ENCODE results near the gene PCARE.
A peak's percentile ranks its signal among the peaks of the same experiment; 100 is the strongest.

Gene PCARE

DNA sequence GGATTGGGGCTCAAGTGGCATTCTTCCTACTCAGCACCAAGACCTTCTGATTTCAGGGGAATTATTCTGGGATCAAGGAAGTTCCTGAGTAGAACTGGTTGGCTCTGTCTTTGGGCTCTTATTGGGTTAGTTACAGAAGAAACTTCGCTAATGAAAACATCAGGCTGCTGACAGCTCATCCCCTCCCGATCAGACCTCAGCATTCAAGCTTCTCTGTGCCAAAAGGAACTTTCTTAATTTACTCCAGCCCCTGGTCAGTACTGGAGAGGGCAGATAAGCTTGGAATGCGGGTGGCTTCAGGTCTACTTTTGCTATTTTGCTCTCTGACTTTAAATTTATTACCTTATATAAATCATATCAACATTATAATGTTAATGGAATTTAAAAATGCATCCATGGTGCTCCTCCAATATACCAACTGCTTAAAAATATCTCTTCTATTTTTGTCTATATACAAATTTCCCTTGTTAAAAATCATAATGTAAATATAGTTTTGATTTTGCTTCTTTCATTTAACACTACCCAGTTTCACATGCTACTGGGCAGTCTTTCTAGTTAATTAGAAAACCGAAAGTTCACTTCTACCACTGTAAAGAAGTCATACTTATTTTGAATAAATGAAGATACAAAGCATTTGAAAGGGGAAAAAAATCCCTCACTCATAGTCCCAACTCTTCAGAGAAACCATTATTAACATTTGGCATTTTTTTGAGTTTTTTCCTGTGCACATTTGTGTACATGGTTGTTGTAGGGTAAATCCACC, 34.4 kb downstream of the PCARE start:
- no peak for DNase-seq (ENCODE audit: low read depth in 1 of 2, low spot score in 1 of 2)

DNA sequence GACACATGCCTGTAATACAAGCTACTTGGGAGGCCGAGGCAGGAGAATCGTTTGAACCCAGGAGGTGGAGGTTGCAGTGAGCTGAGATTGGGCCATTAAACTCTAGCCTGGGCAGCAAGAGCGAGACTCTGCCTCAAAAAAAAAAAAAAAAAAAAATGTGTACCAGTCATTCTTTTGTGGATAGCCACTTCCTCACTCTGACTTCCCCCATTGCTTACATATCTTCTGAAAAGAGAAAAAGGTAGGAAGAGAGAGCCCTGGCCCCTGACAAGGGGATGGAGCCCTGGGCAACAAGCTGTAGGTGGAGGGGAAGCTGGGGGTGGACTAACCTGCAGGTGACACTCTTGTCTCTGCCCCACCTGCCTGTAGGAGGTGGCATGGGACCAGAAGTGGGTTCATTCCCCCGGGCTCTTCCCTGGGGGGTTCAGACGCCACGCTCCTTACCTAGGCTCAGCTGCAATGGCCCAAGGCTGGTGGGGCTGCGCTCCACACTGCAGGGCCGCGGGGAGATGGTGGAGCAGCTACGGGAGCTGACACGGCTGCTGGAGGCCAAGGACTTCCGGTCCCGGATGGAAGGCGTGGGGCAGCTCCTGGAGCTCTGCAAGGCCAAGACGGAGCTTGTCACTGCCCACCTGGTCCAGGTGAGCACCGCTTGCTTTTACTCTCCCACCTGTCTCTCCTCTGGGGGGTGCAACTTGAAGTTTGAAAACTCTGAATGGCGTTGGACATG, 39.1 kb downstream of the PCARE start:
- no peak for DNase-seq (ENCODE audit: low read depth in 1 of 2, low spot score in 1 of 2)

GRCh38 chr2:29033656-29034055, 40.7 kb downstream of the PCARE start:
- DNase-seq (ENCODE audit: low read depth in 1 of 2, low spot score in 1 of 2): no peak

DNA sequence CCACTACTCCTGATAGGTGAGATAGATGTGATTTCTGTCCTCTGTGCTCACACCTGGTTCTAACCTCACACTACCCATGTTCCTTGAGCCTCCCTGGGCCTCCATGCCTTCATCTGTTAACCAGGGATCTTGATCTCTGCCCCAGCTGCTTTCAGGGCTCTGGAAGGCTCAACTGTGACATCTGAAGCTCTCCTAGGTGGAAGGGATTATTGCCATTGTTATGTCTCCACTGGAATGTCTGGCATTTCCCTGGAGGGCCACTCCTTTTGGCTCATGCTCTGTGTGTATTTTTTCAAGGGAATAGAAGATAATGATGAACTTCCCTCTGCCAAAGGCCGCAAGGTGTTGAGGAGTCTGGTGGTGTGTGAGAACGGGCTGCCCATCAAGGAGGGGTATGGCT, 41.2 kb downstream of the PCARE start:
- no peak for DNase-seq (ENCODE audit: low read depth in 1 of 2, low spot score in 1 of 2)

GRCh38 chr2:29032189-29032588, 42.1 kb downstream of the PCARE start:
- no peak for DNase-seq (ENCODE audit: low read depth in 1 of 2, low spot score in 1 of 2)

DNA sequence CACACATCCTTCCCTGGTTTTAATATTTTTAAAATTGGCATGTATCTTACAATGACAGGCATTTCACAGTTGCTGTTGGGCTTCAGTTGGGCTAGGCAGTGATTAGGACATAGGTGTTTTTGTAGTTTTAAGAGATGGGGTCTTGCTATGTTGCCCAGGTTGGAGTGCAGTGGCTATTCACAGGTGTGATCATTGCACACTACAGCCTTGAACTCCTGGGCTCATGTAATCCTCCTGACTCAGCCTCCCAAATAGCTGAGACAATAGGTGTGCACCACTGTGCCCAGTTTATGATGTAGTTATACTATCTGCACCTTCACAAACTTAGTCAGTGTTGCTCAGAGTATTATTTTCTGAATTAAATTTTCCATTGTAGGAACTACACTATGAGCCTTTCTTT, 43.3 kb downstream of the PCARE start:
- DNase-seq (ENCODE audit: low read depth in 1 of 2, low spot score in 1 of 2): no peak

DNA sequence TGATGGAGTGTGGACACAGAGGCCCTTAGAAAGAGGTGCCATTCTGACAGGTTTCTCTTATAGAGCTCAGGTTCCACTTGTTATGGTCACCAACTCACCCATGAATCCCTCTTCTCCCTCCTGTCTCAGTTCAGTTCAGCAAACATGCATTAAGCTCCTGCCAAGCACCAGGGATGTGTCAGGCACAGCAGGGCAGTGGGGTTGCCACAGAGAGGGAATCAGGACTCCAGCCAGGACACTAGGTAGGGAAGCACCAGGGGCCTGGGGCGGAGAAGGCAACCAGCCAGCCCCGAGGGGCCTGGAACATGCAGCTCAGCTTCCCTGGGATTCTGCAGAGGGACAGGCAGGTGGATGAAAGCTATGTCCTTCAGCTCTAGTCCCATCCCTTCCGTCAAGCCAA, 48.6 kb downstream of the PCARE start:
- DNase-seq (ENCODE audit: low read depth in 1 of 2, low spot score in 1 of 2): no peak

DNA sequence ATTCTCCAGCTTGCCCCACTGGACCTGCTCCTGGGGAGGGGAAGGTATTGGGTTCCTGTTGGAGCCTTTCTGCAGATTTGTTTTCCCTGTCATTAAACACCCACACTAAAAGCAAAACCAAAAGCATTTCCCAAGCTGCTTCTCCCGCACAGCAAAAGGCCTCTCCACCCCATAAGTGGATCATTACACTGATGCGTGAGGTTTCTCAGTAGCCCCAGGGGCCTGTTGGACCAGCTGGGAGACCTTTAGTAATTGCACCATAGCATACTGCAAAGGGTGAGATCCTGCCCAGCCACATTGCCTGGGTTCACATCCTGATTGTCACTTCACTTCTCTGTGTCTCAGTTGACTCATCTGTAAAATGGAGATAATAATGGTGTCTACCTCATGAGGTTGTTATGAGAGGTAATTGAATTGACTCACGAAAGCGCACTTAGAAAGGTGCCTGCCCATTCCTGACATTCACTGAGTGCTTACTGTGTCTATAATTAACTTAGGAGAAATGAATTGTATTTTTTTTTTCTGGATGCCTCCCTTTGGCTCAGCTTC, 49.4 kb downstream of the PCARE start:
- DNase-seq (ENCODE audit: low read depth in 1 of 2, low spot score in 1 of 2): no peak

DNA sequence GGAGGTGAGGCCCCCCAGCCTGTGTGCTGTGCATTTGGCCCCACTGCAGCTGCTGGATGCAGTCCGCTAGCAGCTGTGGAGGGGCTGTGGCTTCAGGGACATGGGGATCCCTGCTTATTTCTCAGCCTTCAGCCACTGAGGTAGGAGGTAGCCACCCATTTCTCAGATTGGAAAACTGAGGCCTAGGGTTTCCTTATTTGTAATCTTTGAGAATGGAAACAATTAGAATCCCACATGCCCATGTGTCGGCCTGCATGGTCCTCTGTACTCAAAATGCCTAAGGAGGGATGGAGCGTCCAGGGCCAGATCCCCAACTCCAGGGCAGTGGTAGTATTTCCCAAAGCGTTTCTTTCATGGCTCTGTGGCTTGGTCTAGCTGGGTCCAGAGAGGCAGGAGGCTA, 51.1 kb downstream of the PCARE start:
- no peak for DNase-seq (ENCODE audit: low read depth in 1 of 2, low spot score in 1 of 2)

- no peak for DNase-seq (ENCODE audit: low read depth in 1 of 2, low spot score in 1 of 2)
These were observed 51.6 kb downstream of the PCARE start for GRCh38 chr2:29022679-29023078.

GRCh38 chr2:29021886-29022285, 52.4 kb downstream of the PCARE start:
- DNase-seq (ENCODE audit: low read depth in 1 of 2, low spot score in 1 of 2): no peak

- DNase-seq (ENCODE audit: low read depth in 1 of 2, low spot score in 1 of 2): no peak
These were observed 56.4 kb downstream of the PCARE start for GRCh38 chr2:29017716-29018435.

GRCh38 chr2:29016504-29016903, 57.8 kb downstream of the PCARE start:
- no peak for DNase-seq (ENCODE audit: low read depth in 1 of 2, low spot score in 1 of 2)

- no peak for DNase-seq (ENCODE audit: low read depth in 1 of 2, low spot score in 1 of 2)
These were observed 58.4 kb downstream of the PCARE start for GRCh38 chr2:29015701-29016470.

GRCh38 chr2:29014811-29015421, 59.4 kb downstream of the PCARE start:
- DNase-seq (ENCODE audit: low read depth in 1 of 2, low spot score in 1 of 2): peak; percentile 39 to 58

DNA sequence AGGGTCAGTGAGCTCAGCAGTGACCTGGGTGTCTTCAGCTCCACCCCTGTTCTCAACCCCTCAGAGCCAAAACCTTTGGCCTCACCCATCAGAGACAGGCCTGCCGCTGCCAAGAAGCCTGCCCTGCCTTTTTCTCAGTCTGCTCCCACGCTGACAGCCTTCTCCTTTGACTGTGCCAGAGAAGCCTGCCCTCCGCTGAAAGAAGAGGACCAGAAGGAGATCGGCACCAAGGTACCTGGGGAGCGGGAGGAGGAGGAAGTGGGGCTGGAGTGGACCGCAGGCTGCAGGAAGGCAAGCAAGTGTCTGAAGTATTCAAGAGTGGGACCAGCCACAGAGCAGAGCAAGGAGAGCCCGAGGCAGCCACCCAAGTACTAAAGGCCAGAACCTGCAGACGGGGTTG, 60.0 kb downstream of the PCARE start:
- peak in 1 of 2 donors; percentile 21 for DNase-seq (ENCODE audit: low read depth in 1 of 2, low spot score in 1 of 2)

DNA sequence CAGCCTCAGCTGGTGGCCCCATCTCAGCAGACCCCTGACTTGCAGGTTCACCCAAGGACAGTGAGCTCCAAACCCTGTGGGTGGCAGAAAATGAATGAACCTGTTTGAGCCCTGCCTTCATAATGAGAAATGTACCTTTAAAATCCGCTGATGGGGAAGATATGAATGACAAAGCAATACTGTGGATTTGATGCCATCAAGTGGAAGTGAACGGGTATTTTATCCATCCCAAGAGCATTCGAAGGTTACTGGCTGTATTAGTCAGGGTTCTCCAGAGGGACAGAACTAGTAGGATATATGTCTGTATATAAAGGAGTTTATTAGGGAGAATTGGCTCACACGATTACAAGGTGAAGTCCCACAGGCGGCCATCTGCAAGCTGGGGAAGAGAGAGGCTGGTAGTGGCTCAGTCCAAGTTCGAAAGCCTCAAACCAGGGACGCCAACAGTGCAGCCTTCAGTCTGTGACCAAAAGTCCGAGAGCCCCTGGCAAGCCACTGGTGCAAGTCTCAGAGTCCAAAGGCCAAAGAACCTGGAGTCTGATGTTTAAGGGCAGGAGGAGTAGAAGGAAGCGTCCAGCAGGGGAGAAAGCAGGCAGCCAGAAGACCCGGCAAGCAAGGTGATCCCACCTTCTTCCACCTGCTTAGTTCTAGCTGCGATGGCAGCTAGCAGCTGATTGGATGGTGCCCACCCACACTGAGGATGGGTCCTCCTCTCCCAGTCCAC, 61.1 kb downstream of the PCARE start:
- no peak for DNase-seq (ENCODE audit: low read depth in 1 of 2, low spot score in 1 of 2)

GRCh38 chr2:29012211-29012681, 62.1 kb downstream of the PCARE start:
- DNase-seq (ENCODE audit: low read depth in 1 of 2, low spot score in 1 of 2): no peak

All from activated CD4-positive, alpha-beta T cell treated with anti-CD3 and anti-CD28 coated beads, Interleukin-2, amount 50 U/mL, for 24 hours (primary cell).